CD4-positive, alpha-beta T cell treated with Interleukin-6 at 100 ng/mL for 8 hours (primary cell): Measurements from ENCODE around the gene DYNLT1.
"Not testable (repeated sequence)": the region's sequence is repeated elsewhere in the genome, so short reads cannot be mapped to it uniquely, and the experiment has no call there.

ENCODE experiments used
- DNase-seq: peaks from one replicate; pipeline ENCODE4 v3.0.0-alpha.2; 2020; ENCODE audit warnings: mixed read lengths, low spot score

DYNLT1 gene

DNA sequence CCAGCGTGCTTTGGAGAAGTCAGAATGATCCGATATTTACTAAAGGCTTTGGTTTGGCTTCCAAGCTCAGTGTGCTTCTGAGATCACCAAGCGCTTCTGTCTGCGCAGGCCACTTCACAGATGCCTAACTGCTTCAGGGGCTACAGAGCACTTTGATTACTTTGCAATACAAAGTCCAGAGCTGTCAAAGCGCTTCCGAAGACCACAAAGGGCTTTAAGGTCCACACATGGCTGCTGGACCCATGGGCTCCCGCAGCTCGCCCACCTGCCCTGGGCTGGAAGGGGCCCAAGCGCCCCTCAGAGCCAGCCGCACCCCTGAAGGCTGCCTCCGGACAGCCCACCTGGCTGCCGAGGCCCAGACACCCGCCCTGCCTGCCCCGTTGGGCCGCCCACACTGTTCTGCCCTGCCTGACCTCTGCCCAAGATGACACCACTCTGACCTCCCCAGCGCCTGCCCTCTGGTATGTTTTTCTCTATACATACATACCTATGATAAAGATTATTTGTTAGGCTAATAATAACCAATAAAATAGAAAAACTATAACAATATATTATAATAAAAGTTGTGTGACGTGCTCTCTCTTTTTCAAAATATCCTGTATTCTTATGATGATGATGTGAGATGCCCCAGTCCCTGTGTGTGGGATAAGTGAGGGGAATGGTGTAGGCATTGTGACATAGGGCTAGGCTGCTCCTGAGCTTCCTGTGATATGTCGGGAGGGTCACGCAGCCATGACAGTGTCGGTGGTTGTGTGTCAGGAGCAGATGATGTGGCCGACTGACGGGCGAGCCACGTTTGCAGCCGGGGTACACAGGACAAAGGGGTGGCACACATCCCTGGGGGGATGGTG is 22.6 kb downstream of the DYNLT1 start:
- no peak for DNase-seq

DNA sequence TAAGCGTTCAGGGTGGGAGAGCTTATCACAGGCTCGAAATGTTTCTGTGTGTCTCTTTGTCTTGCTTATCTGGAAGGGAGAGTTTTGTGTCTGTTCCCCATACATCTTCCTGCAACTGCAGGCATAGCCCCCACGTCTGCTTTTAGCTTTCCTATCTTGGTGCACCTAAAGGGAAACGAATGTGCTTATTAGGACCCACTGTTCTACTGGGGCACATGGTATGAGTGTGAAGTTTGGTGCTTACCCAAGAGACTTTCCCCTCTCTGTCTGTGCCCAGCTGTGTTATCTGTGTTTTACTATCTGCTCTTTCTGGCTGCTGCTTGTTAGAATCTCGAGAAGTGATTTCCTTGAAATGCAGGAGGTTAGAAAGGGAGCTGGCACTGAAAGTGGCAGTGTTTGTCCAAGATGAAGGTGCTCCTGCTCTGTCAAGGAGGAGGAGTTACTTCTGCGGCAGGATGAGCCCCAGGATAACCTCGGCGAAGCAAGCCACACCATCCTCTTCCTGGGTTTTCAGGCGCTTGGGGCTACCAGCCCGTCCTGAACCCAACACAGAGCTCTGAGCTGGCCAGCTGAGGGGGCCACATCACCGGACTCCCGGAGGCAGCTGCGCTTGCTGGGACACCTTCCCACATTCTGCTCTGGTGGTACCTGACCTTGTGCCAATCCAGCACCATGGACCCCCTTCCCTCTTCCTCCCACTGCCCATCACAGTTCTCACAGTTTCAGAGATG is 23.4 kb downstream of the DYNLT1 start:
- DNase-seq, result no peak

DNA sequence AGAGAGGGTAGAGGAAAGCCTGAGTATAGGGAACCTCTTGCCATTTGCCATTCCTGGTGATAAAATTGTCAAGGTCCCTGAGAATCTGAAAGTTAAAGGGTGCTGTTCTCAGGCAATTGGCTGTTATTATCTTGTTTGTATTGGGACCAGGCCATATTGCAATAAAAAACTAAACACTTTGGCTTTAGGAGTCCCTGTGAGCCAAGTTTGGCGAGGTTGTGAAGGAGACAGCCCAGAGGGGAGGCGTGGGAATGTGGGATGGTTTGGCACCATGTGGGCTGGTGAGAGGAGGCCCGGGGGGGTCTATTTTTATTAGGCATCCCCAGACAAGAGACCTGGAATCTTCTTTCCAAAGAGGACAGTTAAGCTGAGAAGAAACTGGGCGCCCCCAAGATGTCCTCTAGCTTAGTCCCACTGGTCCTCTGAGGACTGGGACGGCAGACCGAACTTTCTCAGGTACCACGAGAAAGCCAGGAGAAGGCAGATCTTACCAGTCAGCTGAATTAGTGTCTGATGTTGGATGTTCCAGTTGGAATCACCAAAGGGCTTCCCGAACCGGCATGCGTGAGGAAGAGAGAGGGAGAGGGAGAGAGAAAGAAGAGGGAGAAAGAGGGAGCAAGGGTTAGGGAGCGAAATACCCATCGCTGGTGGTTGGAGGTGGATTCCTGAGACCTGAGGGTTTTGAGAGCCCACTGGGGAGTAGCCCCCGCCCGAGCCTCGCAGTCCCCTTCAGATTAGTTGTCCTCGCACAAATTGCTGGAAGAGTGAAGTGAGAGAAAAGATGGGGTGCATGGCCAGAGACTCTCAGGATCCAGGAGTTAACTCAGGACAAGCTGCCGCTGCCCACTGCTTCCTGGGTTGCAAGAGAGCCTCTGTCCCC is 24.4 kb downstream of the DYNLT1 start:
- DNase-seq, result no peak

DNA sequence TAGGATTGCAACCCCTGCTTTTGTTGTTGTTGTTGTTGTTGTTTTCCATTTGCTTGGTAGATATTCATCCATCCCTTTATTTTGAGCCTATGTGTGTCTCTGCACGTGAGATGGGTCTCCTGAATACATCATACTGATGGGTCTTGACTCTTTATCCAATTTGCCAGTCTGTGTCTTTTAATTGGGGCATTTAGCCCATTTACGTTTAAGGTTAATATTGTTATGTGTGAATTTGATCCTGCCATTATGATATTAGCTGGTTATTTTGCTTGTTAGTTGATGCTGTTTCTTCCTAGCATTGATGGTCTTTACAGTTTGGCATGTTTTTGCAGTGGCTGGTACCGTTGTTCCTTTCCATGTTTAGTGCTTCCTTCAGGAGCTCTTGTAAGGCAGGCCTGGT is 26.3 kb downstream of the DYNLT1 start:
- not testable (repeated sequence) for DNase-seq

DNA sequence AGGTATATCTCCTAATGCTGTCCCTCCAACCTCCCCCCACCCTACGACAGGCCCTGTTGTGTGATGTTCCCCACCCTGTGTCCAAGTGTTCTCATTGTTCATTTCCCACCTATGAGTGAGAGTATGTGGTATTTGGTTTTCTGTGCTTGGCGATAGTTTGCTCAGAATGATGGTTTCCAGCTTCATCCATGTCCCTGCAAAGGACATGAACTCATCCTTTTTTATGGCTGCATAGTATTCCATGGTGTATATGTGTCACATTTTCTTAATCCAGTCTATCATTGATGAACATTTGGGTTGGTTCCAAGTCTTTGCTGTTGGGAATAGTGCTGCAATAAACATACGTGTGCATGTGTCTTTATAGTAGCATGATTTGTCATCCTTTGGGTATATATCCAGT is 29.9 kb downstream of the DYNLT1 start:
- not testable (repeated sequence) for DNase-seq

DNA sequence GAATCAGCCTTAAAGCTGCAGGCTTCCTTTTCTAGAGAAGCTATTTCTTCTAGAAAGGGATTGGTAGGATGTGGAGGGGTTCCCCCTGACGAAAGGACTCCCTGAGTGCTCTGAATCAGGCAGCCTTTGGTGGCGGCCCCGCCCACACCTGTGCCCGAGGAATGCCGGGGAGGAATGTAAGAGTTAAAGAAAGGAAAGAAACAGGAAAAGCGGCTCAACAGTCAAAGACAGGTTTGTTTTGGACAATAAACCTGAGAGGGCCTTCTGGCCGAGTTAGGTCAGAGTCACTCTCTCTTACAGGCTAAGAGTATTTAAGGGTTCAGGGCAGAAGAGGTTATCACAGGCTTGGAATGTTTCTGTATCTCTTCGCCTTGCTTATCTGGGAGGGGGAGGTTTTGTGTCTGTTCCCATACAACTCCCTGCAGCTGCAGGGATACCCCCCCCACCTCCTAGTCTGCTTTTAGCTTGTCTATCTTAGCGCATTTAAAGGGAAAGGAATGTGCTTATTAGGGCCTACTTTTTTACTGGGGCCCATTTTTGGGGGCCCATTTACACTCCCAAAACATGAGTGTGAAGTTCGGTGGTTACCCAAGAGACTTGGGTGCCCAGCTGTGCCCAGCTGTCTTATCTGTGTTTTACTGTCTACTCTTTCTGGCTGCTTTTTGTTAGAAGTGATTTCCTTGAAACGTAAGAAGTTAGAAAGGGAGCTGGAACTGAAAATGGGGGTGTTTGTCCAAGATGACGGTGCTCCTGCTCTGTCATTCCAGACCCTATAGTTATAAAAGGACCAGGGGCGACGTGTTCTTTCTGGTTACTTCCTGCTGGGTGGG is 32.8 kb downstream of the DYNLT1 start:
- DNase-seq, result no peak

DNA sequence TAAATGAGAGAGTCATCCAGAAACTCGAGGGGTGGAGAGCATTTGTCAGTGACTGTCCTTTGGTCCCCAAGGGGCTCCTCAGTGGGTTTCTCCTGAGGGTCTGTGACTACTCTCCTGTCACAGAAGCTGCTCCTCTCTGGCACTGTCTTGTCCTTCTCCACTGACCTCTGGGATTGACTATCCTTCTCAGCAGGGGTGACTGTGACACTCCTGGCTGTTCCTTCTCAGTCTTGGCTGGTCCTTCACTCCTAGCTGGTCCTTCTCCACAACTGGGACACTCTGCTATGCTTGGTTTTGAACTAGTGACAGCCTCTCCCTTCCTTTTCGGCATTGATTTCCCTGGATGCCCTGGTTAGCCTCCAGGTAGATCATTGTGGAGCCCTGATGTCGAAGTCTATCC is 33.5 kb downstream of the DYNLT1 start:
- DNase-seq, result no peak

DNA sequence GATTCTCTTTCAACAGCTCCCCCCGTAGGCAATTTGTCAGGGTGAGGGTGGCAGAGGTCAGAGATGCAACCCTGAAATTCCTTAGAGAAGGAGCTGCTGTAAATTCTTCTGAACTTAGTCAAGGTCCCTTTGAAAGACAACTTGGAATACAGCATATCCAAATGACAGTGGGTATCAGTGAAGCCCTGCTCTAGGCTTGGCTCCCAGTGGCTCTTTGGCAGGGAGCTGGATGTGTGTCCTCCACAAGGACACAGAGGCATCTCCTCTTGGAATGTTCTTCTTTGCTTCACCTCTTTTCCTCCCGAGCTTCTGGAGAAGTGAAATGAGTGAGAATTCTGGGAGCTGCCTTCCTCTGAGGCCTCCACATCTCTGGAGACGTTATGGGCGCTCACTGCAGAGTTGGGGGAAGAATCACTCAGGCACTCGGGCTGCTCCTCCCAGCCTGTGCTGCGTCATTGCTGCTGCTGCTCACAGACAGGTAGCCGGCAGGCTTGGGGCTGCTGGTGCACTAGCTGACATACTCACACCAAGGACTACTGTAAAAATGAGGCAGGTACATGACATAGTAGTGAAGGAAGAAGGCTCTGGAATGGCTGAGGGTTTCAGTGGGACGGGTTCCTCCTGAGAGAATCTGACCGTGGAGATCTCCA is 34.1 kb downstream of the DYNLT1 start:
- DNase-seq, result no peak

DNA sequence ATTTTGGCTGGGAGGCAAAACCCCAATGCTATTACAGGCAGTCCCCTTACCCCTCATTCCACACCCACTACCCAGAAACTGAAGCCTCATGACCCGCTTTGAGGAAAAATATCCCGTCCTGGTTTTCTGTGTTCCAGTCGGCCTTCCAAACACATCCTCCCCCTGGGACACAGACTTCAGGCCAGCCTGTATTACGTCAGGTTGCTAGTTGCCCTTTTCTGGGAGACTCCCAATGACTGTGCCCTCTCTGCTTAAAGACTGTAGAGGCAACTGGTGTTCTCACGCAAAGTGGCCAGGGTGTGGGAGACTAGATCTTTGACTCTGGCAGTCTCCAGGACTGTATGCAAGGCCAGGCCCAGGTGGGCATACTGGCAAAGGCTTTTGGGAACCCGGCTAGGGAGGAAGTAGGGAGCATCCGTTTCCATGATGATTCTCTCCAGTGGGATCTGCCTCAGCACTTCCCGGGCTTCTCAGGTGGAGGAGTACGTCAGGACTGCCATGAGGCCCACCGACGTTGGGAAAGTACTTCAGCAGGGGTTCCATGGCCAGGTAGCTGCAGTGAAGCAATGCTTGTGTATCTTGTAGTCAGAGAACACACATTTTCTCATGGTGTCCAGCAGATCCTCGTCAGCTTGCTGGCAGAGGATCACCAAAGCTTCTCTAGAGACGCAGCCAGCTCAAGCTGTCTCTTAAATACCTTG is 34.9 kb downstream of the DYNLT1 start:
- no peak for DNase-seq

DNA sequence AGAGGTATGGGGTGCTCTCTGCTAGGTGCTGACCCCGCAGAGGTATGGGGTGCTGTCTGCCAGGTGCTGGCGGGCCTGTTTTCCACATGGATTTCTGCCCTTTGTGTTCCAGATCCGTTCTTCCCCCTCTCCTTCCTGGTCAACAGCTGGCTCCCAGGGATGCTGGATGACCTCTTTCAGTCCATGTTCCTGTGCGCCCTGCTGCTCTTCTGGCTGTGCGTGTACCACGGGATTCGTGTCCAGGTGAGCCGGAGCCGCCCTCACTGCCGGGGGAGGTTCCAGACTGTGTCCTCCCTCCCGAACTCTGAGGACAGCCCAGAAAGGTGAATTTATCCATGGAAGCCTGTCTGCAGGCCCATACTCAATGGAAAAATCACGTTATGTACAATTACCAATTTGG is 36.3 kb downstream of the DYNLT1 start:
- DNase-seq, result no peak

DNA sequence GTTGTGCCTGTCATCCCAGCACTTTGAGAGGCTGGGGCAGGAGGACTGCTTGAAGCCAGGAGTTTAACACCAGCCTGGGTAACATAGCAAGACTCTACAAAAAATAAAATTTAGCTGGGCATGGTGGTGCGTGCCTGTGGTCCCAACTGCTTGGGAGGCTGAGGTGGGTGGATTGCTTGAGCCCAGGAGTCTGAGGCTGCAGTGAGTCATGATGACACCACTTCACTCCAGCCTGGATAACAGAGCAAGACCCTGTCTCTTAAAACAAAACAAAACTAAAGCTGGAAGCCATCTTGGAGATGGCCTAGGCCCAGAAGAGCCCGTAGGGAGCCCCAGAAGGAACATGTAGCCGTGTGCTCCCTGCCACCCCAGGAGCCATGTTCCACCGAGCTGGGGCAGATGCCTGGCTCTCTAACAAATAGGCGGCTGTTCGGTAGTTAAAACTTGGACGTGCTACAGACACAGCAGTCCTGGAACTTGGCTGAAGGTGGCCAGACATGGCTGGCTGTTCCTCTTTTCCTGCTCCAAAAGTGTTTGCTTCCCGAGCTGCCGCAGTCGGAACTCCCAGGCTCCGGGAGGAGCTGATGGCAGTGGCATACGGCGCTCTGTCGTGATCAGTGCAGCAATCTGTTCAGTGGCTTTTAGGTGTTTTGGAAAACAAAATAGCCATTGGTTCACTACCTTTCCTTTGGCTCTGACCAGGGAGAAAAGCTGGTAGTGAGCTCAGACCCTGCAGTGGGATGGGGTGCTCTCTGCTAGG is 37.0 kb downstream of the DYNLT1 start:
- no peak for DNase-seq

DNA sequence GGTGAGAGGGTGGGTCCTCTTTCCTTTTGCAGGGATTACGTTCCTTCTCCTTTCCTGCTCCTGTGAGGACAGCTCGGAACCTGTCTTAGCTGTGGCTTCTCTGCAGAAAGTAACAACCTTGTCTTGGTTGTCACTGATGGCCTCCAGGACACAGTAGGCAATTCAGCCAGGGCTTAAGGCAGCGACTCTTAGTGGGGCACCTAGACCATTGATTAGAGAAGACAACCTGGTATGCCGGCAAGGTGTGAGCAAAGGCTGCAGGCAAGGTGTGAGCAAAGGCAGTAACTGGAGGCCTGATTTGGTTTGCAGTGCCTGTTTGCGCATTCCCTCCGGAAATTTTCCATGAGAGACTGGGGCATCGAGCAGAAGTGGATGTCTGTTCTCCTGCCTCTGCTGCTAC is 37.6 kb downstream of the DYNLT1 start:
- DNase-seq, result no peak

DNA sequence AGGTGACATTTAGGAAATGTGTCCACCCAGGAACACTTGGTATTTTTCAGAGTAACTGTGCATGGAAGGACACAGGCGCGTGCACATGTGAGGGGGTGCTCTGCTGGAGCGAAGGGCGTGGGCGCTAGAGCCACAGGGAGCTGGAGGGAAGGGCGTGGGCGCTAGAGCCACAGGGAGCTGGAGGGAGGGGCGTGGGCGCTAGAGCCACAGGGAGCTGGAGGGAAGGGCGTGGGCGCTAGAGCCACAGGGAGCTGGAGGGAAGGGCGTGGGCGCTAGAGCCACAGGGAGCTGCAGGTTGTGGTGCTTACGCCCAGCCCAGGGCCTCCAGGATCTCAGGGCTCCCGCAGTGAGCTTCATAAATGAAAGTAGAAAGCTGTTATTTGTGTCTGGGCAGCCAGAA is 38.5 kb downstream of the DYNLT1 start:
- DNase-seq, result not testable (repeated sequence)

DNA sequence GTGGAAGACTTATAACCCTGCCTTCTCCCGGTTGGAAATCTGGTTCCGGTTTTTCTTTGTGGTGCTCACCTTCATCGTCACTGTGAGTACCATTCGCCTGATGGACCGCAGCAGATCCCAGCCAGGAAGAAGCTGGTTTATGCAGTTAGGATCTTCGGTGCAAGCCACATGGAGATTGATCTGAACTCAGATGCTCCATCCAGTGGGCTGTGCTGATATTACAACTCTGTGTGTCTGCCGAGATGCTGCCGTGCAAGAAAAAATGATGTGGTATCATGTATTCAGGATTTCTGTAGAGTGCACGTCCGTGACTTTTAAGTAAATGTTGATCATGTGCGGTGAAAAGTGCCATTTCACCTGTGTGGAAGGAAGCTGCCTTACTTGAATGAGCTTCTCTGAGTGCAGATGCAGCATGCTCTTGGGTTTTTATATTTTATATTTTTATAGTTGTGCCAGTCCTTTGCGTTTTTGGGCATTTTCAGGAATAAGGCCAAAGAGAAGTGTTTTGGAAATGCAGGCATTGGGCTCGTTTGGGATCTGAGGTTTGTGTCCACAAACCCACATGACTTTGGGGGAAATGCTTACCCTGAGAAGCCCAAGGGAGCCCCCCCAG is 39.2 kb downstream of the DYNLT1 start:
- peak; percentile 36 for DNase-seq

DNA sequence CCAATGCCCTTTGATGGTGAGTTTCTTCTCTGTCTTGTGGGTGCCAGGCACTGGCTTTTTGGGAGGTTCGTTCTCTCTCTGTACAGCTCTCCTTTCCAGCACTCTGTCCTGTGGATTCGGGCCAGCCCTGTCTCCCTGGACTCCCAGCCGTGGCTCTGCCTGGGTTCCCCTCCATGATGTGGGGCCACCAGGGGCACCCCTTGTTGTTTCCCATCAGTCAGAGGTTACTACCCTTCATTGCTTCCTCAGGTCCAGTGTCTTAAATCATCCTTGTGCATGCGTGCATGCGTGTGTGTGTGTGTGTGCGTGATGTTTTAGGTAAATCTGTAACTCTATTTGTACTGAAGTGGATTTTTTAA is 40.5 kb downstream of the DYNLT1 start:
- no peak for DNase-seq

DNA sequence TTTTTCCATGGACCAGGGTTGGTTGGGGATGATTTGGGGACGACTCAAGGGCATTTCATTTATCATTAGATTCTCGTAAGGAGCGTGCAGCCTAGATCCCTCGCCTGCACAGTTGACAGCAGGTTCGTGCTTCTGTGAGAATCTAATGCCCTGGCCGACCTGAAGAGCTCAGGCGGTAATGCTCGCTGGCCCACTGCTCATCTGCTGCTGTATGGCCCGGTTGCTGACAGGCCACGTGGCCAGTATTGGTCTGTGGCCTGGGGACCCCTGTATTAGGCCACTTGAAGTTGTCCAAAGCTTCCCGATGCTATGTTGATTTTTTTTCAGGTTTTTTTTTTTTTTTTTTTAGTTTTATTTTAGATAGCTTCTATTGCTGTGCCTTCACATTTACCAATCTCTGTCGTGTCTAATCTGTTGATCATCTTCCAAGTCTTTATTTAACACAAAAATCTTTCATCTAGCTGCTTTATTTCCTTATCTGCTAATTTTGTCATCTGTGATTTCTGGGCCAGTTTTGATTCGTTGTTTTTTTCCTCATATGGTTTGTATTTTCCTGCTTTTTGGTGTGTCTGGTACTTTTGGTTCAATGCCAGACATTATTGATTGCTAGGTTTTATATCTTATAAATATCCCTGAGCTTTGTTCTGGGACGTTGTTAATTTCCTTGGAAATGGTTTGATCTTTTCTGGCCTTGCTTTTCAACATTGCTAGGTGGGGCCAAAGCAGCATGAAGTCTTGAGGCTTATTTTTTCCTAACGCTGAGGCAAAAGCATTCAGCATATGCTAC is 41.1 kb downstream of the DYNLT1 start:
- DNase-seq, result no peak

DNA sequence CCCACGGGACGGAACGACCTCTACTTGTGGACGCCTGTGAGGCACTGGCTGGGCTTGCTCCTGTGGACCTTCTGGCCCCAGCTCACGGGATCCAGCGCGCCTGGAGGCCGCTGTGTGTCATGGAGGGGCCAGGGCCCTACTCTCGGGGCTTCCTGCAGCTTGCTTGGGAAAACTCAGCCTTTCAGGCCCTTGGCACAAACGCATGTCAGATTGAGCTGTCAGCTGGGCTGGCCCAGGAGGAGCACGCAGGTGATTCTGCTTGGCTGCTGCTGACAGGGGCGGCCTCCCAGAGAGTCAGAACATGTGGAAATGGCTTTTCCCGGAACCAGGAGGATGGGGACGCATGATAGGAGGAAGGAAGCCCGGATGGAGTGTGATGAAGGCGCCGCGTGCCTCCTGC is 44.9 kb downstream of the DYNLT1 start:
- DNase-seq, result no peak

DNA sequence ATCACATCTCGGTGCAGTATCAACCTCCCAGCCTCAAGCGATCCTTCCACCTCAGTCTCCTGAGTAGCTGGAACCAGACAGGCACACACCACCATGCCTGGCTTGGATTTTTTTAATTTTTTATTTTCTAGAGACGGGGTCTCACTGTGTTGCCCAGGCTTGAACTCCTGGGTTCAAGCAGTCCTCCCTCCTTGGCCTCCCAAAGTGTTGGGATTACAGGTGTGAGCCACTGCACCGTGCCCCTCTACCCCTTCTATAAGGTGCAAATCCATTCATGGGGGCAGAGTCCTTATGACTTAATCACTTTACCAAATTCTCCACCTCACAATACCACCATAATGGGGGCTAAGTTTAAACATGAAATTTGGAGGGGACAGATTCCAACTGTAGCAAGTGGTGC is 47.0 kb downstream of the DYNLT1 start:
- no peak for DNase-seq

DNA sequence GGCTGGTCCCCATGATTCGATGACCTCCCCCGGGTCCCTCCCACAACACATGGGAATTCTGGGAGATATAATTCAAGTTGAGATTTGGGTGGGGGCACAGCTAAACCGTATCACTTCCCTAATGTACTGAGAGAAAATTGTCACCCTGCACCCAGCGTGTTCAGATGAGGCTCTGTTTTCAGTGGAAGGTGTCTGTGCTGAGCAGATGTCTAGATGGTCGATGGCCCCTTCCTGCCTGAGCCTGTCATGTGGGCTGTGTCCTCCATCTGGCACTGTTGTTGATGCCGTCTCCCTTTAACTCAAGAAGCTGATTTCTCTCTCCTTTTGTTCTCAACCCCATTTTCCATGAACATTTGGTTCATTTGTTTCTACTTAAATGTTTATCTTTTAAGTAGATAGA is 47.7 kb downstream of the DYNLT1 start:
- DNase-seq, result no peak
